CD4-positive, alpha-beta T cell treated with Interleukin-21 for 1 hour (primary cell): Measurements from ENCODE around the gene KLHL20.
"Not testable (repeated sequence)": the region's sequence is repeated elsewhere in the genome, so short reads cannot be mapped to it uniquely, and the experiment has no call there.

Source experiments
- DNase-seq: peaks from one replicate; pipeline ENCODE4 v3.0.0-alpha.2; 2020

The KLHL20 gene, protein sequence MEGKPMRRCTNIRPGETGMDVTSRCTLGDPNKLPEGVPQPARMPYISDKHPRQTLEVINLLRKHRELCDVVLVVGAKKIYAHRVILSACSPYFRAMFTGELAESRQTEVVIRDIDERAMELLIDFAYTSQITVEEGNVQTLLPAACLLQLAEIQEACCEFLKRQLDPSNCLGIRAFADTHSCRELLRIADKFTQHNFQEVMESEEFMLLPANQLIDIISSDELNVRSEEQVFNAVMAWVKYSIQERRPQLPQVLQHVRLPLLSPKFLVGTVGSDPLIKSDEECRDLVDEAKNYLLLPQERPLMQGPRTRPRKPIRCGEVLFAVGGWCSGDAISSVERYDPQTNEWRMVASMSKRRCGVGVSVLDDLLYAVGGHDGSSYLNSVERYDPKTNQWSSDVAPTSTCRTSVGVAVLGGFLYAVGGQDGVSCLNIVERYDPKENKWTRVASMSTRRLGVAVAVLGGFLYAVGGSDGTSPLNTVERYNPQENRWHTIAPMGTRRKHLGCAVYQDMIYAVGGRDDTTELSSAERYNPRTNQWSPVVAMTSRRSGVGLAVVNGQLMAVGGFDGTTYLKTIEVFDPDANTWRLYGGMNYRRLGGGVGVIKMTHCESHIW

DNA sequence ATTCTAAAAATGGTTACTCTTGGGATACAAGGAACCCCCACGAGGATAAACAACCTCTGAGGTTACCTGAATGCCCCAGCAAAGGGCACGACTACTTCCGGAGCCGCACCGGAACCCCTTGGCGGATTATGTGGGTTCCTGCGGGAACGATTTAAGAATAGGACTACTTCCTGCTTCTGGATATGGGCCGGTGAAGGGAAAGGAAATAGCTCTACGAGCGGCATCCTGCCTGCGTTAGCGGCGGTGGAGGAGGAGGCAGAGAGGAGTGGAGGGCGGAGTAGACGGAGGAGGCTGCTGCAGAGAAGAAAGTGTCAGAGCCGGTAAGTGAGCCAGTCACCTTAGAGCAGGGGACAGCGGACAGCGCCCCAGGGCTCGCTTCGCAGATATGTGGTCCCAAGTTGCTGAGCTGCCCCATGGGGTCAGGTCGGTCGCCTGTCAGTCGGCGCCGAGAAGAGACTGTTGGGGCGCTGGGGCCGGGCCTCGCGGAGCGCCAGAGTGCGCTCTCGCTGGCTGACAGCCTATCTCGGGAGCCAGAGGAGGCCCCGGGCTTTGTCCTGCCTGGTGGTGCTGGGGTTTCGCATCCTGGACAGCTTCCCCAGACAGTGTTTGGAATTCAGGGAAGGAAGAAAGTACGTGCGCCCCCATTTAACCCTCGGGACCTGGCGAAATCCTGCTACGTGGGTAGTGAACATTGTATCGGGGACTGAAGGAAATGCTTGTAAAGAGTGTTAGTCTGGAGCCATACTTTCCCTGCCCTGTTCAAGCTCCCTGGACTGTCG lies at the start of gene KLHL20:
Gene KLHL20 (plus strand): TSS at position 223 of the 779 bp plus-strand sequence. CDS start 1,063 bp downstream, outside the sequence.
- peak; percentile 93 for DNase-seq

DNA sequence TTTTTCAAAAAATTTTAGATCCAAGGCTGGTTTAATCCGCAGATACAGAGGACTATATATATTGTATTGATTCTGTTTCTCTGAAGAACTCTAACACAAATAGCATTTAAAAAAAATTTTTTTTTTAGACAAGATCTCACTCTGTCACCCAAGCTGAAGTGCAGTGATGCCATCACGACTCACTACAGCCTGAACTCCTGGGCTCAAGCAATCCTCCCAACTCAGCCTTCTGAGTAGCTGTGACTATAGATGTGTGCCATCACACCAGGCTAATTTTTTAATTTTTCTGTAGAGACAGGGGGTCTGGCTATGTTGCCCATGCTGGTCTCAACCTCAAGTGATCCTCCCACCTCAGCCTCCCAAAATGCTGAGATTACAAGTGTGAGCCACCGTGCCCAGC lies 48.1 kb upstream of the KLHL20 start:
- DNase-seq, result no peak

DNA sequence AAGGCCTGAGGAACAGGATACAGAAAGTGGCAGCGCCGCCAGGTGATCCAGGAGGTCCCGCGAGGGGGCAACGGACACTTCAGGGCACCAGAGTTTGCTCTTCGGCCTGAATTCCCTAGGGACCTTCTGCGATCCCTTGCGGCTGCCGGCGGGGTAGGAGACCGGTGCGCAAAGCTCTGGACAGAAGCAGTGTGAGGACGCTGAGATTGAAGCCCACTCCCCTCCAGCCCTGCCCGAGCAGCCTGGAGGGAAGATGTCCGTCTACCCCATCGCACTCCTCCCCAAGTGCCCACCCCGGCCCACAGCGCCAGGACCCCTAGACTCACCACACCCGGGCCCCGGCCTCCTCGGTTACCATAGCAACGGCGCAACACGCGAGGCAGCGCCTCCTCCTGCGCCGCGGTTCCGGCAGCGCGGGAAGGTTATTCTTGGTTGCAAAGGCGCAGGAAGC lies 45.3 kb upstream of the KLHL20 start, which contains the start of gene ANKRD45:
Gene ANKRD45 (minus strand): TSS at position 361 of the 451 bp plus-strand sequence. CDS start 10,433 bp downstream, outside the sequence.
- DNase-seq, result no peak

DNA sequence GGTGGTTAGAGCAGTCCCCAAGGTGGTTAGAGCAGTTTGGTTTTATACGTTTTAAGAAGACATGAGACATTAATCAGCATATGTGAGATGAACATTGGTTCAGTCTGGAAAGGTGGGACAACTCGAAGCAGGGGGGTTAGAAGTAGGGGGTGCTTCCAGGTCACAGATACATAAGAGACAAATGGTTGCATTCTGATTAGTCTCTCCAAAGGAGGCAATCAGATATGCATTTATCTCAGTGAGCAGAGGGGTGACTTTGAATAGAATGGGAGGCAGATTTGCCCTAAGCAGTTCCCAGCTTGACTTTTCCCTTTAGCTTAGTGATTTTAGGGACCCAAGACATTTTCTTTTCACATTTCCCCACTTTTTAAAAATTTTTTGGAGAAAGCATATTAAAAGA lies 40.3 kb upstream of the KLHL20 start:
- not testable (repeated sequence) for DNase-seq

DNA sequence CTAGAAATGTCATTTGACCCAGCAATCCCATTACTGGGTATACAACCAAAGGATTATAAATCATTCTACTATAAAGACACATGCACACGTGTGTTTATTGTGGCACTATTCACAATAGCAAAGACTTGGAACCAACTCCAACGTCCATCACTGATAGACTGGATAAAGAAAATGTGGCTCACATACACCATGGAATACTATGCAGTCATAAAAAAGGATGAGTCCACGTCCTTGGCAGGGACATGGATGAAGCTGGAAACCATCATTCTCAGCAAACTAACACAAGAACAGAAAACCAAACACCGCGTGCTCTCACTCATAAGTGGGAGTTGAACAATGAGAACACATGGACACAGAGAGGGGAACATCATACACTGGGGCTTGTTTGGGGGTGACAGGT lies 34.6 kb upstream of the KLHL20 start:
- not testable (repeated sequence) for DNase-seq

DNA sequence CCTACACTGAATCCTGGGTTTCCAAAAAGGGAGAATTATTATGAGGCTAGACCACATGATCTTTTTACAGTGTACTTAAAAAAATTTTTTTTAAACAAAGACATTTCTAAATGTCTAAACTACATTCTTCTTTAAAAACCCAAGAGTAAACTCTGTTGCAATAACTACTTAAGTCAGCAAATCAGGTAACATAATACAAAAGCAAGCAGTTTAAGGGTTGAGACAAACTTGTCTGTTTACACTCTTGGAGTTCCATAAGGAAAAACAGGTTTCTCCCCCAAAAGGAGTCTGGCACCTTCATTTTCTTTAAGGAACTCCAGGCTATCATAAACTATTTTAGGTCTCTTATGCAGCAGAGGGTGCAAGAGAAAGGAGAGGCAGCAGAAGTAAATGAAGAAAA lies 32.6 kb upstream of the KLHL20 start:
- no peak for DNase-seq

DNA sequence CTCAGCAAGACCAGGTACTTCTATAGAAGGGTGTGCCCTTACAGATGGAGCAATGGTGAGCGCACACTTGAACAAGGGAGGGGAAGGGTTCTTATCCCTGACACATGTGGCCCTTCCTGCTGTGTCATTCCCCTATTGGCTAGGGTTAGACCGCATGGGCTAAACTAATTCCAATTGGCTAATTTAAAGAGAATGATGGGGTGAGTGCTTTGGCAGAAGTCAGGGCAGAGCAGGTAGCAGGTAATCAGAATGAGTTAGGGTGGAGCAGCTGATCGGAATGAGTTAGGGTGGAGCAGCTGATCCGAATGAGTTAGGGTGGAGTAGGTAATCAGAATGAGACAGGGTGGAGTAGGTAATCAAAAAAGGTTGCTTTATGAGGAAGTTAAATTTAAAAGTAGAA lies 30.9 kb upstream of the KLHL20 start:
- DNase-seq, result not testable (repeated sequence)

DNA sequence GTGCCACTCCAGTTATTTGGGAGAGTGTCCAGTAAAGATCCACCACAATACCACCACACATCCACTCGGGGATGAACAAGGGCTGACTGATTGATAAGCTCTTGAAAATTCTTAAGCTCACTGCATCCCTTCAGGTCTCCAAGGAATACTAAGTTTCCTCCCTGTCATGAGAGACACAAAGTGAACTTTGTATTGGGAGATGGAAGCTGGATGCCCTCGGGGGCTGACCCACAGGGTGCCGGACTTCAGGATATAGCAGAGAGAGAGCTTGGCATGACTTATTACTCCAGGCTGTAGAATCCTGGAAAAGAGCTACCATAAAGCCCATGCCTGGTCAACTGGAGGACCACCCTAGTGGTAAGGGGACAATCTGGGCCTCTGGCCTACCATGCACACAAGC lies 29.7 kb upstream of the KLHL20 start:
- DNase-seq, result not testable (repeated sequence)

DNA sequence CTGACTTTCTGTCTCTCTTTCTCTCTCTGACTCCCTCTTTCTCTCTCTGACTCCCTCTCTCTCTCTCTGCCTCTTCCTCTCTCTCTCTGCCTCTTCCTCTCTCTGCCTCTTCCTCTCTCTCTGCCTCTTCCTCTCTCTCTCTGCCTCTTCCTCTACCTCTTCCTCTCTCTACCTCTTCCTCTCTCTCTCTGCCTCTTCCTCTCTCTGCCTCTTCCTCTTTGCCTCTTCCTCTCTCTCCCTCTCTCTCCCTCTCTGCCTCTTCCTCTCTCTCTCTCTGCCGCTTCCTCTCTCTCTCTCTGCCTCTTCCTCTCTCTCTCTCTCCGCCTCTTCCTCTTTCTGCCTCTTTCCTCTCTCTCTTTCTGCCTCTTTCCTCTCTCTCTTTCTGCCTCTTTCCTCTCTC lies 26.5 kb upstream of the KLHL20 start:
- DNase-seq, result no peak

DNA sequence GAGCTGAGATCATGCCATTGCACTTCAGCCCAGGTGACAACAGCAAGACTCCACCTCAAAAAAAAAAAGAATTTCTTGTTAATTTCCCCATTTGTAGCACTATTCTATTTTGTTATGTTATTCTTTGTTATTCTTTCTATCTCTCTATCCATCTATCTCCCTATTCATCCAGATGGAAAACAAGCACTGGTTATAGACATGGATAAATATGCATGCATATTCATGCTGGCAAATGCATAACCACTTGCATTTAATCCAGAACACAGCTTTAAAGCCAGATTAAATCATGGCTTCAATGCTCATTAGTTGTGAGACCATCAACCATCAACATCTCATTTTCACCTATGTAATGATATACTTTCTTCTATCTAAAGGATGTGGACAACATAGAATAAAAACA lies 21.5 kb upstream of the KLHL20 start:
- no peak for DNase-seq

DNA sequence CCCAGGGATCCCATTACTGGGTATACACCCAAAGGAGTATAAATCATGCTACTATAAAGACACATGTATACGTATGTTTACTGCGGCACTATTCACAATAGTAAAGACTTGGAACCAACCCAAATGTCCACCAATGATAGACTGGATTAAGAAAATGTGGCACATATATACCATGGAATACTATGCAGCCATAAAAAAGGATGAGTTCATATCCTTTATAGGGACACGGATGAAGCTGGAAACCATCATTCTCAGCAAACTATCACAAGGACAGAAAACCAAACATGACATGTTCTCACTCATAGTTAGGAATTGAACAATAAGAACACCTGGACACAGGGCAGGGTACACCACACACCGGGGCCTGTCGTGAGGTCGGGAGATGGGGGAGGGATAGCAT lies 13.5 kb upstream of the KLHL20 start:
- not testable (repeated sequence) for DNase-seq

DNA sequence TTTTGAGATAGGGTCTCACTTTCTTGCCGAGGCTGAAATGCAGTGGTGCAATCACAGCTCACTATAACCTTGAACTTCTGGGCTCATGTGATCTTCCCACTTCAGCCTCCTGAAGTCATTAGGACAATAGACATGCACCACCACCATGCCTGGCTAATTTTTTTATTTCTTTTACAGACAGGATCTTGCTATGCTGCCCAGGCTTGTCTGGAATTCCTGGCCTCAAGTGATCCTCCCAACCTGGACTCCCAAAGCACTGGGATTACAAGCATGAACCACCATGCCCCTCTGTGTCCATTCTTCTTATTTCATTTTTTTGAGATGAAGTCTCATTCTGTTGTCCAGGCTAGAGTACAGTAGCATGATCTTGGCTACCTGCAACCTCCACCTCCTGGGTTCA lies 12.0 kb upstream of the KLHL20 start:
- no peak for DNase-seq

DNA sequence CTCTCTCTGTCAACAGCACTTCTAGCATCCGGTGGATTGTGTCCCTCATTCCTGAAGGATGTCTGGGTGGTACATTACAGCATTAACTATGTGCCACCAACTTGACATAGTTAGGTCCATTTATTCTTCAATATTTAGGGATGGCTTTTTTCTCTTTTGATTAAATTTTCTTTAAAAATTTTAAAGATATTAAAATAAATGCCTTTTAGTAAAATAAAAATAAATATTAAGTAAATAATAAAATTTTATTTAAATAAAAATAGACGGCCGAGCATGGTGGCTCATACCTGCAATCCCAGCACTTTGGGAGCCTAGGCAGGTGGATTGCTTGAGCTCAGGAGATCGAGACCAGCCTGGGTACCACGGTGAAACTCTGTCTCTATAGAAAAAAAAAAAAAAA lies 9.7 kb upstream of the KLHL20 start:
- DNase-seq, result no peak

DNA sequence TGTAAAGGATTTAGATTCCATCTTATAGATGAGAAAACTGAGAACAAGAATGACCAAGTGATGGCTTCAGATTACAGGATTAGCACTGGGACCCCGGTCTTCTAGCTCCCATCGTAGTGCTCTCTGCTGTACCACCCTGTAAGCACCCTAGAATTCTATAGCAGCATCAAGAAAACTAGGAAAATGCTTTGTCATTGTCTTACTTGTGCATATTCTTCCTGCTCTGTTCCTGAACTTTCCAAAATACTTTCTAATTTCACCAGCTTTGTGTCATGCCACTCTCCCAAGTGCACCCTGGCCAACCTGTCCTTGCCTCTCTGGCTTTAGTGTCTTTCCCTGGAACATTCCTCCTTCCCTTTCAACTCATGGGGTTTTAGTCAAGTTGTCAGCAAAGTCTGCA lies 6.0 kb upstream of the KLHL20 start:
- no peak for DNase-seq

DNA sequence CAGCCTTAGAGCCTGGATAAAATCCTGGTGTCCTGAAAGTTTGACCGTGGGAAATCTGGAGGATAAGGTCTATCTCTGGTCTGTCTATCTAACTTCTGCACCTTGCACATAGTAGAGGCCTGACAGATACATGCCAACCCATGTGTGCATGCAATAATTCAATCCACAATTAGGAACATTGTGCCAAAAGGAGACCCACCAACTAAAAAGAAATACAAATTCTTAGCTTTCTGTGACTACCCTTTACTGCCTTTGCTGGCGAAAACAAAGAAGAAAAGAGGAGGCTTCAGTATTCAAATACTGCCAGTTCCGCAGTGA lies 381 bp upstream of the KLHL20 start:
- peak; percentile 2 for DNase-seq

DNA sequence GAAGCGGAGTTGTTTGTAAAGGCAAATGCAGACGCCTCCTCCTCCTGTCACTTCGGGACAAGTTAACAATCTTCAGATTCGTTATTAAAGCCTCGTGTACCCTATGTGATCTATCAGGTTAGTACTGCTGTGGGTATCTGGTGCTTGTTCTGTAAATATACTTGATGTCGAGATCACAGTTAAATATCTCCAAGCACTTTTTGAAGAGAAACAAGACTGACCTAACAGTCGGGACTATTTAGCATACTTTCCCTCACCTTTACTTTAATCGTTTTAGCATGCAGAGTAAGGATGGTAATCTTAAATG lies 710 bp downstream of the KLHL20 start:
- DNase-seq, result no peak

DNA sequence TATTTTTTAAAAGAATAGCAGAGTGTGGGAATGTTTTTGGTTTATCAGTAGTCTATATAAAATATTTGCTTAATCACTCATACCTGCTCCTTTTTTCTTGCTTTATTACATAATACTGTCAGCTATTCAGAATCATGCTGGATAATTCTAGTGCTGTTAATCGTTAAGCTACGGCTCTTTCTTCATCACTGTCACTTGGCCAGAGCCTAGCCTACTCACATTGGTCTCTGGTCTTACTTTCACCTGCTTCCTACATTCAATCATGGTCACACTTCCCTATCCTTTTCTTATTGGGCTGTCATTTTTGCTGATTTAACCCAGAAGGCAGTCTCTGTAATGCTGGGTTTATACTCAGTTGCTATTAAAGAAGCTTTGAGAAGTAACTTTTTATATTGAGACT lies 2.5 kb downstream of the KLHL20 start:
- DNase-seq, result no peak

DNA sequence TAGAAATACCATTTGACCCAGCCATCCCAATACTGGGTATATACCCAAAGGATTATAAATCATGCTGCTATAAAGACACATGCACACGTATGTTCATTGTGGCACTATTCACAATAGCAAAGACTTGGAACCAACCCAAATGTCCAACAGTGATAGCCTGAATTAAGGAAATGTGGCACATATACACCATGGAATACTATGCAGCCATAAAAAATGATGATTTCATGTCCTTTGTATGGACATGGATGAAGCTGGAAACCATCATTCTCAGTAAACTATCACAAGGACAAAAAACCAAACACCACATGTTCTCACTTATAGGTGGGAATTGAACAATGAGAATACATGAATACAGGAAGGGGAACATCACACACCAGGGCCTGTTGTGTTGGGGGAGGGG lies 16.6 kb downstream of the KLHL20 start:
- DNase-seq, result not testable (repeated sequence)

DNA sequence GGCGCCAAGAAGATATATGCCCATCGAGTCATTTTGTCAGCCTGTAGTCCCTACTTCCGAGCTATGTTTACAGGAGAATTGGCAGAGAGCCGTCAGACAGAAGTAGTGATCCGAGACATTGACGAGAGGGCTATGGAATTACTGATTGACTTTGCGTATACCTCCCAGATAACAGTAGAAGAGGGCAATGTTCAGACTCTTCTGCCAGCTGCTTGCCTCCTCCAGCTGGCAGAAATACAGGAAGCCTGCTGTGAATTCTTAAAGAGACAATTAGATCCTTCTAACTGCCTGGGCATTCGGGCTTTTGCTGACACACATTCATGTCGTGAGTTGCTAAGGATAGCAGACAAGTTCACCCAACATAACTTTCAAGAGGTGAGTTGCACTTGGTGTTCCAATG lies 19.1 kb downstream of the KLHL20 start:
- no peak for DNase-seq

DNA sequence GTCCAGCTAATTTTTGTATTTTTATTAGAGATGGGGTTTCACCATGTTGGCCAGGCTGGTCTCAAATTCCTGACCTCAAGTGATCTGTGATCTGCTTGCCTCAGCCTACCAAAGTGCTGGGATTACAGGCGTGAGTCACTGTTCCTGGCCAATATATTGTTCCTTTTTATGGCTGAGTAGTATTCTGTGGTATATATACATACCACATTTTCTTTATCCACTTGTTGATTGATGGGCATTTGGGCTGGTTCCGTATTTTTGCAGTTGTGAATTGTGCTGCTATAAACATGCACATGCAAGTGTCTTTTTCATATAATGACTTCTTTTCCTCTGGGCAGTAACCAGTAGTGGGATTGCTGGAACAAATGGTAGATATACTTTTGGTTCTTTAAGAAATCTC lies 21.3 kb downstream of the KLHL20 start:
- not testable (repeated sequence) for DNase-seq

DNA sequence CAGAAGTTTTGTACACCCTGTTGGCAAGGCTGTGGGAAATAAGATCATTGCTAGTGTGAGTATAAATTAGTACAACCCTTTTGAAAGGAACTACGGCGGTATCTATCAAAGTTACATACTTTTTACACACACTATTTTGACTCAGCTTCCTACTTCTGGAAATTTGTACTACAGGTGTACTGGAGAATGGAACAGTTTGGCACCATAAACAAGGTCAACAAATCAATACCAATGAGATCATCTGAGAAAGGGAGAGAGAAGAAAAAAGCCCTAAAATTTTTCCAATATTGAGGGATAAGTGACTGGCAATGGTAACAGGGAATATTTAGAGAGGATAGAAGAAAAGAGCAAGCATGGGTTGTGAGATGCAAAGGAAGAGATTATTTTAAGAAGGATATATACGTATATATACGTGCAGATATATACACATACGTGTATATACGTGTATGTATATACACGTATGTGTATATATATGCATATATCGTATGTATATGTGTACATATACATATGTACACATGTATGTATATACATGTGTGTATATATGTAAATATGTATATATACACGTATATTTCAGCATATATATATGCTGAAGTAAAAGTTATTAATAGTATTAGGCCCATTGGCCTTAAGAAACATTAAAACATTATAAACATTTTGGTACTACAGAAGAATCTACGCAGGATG lies 27.6 kb downstream of the KLHL20 start:
- no peak for DNase-seq

DNA sequence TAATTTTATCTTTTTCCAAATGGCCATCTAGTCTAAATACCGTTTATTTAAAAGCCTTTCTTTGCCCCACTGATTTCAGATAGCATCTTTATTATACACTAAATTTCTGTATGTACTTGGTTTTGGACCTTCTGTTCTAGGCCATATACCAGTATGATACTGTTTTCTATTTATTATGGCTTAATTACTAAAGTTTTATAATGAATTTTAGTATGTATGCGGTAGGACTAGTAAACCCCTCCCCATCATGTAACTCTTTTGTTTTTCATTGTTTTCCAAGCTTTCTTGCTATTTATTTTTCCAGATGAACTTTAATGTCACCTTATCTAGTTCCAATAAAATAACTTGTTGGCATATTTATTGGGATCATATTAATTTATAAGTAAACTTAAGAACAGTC lies 29.9 kb downstream of the KLHL20 start:
- DNase-seq, result no peak

DNA sequence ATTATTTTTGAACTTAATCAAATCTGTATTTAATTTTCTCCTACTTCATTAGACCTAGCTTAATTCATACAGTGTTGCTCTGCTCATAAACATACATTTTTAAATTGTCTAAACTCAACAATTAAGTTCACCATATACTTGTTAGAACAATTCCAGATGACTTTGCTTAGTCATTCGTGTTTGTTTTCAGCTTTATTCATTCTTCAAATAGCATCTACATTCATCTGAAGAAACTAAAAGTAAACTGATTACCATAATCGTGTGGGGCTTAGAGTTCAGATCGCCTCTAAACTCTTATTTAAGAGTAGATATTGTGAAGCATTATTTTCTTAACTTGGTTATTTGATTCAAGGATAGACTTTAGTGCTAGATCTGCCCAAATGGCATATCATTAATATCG lies 34.4 kb downstream of the KLHL20 start:
- DNase-seq, result no peak
